Measurements from ENCODE around the gene CDCP2. TPM values are rescaled to one million over a fixed set of nuclear protein-coding genes. Genes with fewer than 3 reads are reported as not detected.

Gene CDCP2
- total and polyA plus RNA-seq, 2 experiments from 2014 or later = not detected

DNA sequence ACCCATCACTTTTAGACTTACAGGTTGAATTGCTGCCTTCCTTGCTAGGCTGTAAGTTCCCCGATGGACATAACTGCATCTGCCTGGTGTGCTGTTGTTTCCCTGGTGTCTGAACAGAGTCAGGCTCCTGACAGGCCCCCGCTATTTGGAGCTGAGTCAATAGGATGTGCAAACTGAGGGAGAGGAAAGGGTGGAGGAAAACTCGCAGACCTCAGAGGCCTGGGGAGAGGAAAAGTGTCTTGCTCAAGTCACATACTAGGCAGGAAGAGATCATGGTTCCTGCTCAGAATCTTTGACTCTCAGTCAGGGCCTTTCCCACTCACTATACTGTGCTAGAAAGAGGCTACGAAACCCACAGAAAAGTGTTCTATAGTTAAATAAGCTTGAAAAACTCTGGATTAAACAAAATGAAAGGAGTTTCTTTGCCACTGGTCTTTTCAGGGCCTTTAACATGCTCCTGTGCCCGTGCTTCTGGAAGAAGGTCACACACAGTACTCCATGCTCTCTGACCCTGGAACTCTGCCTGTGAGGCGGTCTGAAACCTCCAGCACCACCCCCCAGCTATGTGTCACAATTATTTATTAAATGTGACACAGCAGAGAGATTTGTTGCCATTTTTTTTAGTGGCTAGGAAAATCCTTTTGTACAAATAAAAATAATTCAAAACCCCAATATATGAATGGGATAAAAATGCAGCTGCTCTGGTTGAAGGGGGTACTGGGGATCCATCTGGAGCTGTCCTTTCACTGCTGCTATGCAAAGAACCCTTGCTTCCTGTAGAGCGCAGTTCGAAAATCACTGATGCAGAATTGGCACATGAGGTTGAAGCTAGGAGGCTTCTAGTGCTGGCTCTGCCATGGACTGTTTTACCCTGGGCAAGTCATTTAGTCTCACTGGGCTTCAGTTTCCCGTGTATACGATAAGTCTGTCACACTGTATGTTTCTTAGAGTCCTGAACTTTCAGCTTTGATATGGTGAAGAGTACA, 20.1 kb upstream of the CDCP2 start:
- H3K36me3 Mint-ChIP-seq (ENCODE audit: low read depth) = no peaks in the 10 kb centered on the region
- H3K79me2 ChIP-seq (replicated peaks; ENCODE audit: insufficient read depth) = no peaks in the 10 kb centered on the region
- H3K27ac ChIP-seq (ENCODE audit: low read depth) = no peak overlapping the region
- ATAC-seq (no peak), DNase-seq (ENCODE audit: low spot score) (no peak)
- no peaks in the 10 kb centered on the region for H3K4me1 ChIP-seq (ENCODE audit: insufficient read depth)
- peaks cover 1% of the 10 kb centered on the region for H3K27me3 Mint-ChIP-seq (ENCODE audit: insufficient read depth, low read depth, poor library complexity)
- H3K4me3 ChIP-seq = no peak overlapping the region
- TF ChIP-seq EZH2phosphoT487 (IDR thresholded peaks at IDR 0.05; ENCODE audit: unreplicated experiment) = no peak
- TF ChIP-seq, protein P1, sequence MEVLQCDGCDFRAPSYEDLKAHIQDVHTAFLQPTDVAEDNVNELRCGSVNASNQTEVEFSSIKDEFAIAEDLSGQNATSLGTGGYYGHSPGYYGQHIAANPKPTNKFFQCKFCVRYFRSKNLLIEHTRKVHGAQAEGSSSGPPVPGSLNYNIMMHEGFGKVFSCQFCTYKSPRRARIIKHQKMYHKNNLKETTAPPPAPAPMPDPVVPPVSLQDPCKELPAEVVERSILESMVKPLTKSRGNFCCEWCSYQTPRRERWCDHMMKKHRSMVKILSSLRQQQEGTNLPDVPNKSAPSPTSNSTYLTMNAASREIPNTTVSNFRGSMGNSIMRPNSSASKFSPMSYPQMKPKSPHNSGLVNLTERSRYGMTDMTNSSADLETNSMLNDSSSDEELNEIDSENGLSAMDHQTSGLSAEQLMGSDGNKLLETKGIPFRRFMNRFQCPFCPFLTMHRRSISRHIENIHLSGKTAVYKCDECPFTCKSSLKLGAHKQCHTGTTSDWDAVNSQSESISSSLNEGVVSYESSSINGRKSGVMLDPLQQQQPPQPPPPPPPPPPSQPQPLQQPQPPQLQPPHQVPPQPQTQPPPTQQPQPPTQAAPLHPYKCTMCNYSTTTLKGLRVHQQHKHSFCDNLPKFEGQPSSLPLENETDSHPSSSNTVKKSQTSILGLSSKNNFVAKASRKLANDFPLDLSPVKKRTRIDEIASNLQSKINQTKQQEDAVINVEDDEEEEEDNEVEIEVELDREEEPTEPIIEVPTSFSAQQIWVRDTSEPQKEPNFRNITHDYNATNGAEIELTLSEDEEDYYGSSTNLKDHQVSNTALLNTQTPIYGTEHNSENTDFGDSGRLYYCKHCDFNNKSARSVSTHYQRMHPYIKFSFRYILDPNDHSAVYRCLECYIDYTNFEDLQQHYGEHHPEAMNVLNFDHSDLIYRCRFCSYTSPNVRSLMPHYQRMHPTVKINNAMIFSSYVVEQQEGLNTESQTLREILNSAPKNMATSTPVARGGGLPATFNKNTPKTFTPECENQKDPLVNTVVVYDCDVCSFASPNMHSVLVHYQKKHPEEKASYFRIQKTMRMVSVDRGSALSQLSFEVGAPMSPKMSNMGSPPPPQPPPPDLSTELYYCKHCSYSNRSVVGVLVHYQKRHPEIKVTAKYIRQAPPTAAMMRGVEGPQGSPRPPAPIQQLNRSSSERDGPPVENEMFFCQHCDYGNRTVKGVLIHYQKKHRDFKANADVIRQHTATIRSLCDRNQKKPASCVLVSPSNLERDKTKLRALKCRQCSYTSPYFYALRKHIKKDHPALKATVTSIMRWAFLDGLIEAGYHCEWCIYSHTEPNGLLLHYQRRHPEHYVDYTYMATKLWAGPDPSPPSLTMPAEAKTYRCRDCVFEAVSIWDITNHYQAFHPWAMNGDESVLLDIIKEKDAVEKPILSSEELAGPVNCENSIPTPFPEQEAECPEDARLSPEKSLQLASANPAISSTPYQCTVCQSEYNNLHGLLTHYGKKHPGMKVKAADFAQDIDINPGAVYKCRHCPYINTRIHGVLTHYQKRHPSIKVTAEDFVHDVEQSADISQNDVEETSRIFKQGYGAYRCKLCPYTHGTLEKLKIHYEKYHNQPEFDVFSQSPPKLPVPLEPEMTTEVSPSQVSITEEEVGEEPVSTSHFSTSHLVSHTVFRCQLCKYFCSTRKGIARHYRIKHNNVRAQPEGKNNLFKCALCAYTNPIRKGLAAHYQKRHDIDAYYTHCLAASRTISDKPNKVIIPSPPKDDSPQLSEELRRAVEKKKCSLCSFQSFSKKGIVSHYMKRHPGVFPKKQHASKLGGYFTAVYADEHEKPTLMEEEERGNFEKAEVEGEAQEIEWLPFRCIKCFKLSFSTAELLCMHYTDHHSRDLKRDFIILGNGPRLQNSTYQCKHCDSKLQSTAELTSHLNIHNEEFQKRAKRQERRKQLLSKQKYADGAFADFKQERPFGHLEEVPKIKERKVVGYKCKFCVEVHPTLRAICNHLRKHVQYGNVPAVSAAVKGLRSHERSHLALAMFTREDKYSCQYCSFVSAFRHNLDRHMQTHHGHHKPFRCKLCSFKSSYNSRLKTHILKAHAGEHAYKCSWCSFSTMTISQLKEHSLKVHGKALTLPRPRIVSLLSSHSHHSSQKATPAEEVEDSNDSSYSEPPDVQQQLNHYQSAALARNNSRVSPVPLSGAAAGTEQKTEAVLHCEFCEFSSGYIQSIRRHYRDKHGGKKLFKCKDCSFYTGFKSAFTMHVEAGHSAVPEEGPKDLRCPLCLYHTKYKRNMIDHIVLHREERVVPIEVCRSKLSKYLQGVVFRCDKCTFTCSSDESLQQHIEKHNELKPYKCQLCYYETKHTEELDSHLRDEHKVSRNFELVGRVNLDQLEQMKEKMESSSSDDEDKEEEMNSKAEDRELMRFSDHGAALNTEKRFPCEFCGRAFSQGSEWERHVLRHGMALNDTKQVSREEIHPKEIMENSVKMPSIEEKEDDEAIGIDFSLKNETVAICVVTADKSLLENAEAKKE (CRISPR knock-in tag; IDR thresholded peaks at IDR 0.05) = no peak
- no peak for TF ChIP-seq EZH2 (IDR thresholded peaks at IDR 0.05; ENCODE audit: low read depth, unreplicated experiment)
- TF ChIP-seq CREB1 (CRISPR knock-in tag; IDR thresholded peaks at IDR 0.05; ENCODE audit: low read depth) = no peak
- TF ChIP-seq, protein P2, sequence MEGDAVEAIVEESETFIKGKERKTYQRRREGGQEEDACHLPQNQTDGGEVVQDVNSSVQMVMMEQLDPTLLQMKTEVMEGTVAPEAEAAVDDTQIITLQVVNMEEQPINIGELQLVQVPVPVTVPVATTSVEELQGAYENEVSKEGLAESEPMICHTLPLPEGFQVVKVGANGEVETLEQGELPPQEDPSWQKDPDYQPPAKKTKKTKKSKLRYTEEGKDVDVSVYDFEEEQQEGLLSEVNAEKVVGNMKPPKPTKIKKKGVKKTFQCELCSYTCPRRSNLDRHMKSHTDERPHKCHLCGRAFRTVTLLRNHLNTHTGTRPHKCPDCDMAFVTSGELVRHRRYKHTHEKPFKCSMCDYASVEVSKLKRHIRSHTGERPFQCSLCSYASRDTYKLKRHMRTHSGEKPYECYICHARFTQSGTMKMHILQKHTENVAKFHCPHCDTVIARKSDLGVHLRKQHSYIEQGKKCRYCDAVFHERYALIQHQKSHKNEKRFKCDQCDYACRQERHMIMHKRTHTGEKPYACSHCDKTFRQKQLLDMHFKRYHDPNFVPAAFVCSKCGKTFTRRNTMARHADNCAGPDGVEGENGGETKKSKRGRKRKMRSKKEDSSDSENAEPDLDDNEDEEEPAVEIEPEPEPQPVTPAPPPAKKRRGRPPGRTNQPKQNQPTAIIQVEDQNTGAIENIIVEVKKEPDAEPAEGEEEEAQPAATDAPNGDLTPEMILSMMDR (conservative IDR thresholded peaks at IDR 0.05; ENCODE audit: low read depth in 2 of 2) = no peak
- TF ChIP-seq, protein P3, sequence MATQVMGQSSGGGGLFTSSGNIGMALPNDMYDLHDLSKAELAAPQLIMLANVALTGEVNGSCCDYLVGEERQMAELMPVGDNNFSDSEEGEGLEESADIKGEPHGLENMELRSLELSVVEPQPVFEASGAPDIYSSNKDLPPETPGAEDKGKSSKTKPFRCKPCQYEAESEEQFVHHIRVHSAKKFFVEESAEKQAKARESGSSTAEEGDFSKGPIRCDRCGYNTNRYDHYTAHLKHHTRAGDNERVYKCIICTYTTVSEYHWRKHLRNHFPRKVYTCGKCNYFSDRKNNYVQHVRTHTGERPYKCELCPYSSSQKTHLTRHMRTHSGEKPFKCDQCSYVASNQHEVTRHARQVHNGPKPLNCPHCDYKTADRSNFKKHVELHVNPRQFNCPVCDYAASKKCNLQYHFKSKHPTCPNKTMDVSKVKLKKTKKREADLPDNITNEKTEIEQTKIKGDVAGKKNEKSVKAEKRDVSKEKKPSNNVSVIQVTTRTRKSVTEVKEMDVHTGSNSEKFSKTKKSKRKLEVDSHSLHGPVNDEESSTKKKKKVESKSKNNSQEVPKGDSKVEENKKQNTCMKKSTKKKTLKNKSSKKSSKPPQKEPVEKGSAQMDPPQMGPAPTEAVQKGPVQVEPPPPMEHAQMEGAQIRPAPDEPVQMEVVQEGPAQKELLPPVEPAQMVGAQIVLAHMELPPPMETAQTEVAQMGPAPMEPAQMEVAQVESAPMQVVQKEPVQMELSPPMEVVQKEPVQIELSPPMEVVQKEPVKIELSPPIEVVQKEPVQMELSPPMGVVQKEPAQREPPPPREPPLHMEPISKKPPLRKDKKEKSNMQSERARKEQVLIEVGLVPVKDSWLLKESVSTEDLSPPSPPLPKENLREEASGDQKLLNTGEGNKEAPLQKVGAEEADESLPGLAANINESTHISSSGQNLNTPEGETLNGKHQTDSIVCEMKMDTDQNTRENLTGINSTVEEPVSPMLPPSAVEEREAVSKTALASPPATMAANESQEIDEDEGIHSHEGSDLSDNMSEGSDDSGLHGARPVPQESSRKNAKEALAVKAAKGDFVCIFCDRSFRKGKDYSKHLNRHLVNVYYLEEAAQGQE (IDR thresholded peaks at IDR 0.05; ENCODE audit: unreplicated experiment) = no peak
- no peak for TF ChIP-seq ZNF331 (CRISPR knock-in tag; IDR thresholded peaks at IDR 0.05; ENCODE audit: low read depth)
- TF ChIP-seq ZNF114 (CRISPR knock-in tag; IDR thresholded peaks at IDR 0.05) = no peak
- no peak for TF ChIP-seq NANOG (IDR thresholded peaks at IDR 0.05; ENCODE audit: borderline replicate concordance)
- TF ChIP-seq, protein P4, sequence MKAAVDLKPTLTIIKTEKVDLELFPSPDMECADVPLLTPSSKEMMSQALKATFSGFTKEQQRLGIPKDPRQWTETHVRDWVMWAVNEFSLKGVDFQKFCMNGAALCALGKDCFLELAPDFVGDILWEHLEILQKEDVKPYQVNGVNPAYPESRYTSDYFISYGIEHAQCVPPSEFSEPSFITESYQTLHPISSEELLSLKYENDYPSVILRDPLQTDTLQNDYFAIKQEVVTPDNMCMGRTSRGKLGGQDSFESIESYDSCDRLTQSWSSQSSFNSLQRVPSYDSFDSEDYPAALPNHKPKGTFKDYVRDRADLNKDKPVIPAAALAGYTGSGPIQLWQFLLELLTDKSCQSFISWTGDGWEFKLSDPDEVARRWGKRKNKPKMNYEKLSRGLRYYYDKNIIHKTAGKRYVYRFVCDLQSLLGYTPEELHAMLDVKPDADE (IDR thresholded peaks at IDR 0.05) = no peak
- no peak for TF ChIP-seq JUNB (IDR thresholded peaks at IDR 0.05; ENCODE audit: unreplicated experiment)
- TF ChIP-seq STAT1 (IDR thresholded peaks at IDR 0.05; ENCODE audit: unreplicated experiment) = no peak
- TF ChIP-seq POLR2AphosphoS5 (IDR thresholded peaks at IDR 0.05; ENCODE audit: low read depth) = no peak
- H3K27ac Mint-ChIP-seq = no peak overlapping the region
- H3F3A ChIP-seq (replicated peaks; ENCODE audit: low read depth) = no peaks in the 10 kb centered on the region
- H3K4me3 Mint-ChIP-seq = no peak overlapping the region
- no peak overlapping the region for H3K4me2 ChIP-seq
- H3K9me2 ChIP-seq (ENCODE audit: insufficient read depth) = no peaks in the 10 kb centered on the region
- H2AFZ ChIP-seq = no peak overlapping the region
- no peaks in the 10 kb centered on the region for H3K36me3 ChIP-seq (ENCODE audit: insufficient read depth)
- H4K20me1 ChIP-seq (replicated peaks; ENCODE audit: insufficient read depth) = no peaks in the 10 kb centered on the region
- peaks cover 4% of the 10 kb centered on the region; the same call in 1 of the 3 replicates for H3K4me1 Mint-ChIP-seq
- H3K9me3 Mint-ChIP-seq = no peaks in the 10 kb centered on the region
- H3K27me3 ChIP-seq (ENCODE audit: insufficient read depth) = no peaks in the 10 kb centered on the region

All from GM23338 (cell line).